GM18861 (cell line): ENCODE data around the gene PEPD.
"Not testable (repeated sequence)": the region's sequence is repeated elsewhere in the genome, so short reads cannot be mapped to it uniquely, and the experiment has no call there.

ENCODE experiments used
- ATAC-seq: cut with Tn5 transposase; IDR thresholded peaks from one replicate; pipeline ENCODE4 v1.9.1; 2021; ENCODE audit not compliant: unreplicated experiment

The PEPD gene

GRCh38 chr19:33499248-33499647, 22.3 kb downstream of the PEPD start:
- ATAC-seq, result no peak

- no peak for ATAC-seq
These were observed 23.1 kb downstream of the PEPD start for GRCh38 chr19:33498391-33499000.

- ATAC-seq, result no peak
These were observed 23.8 kb downstream of the PEPD start for GRCh38 chr19:33497778-33498175.

- ATAC-seq, result no peak
These were observed 24.3 kb downstream of the PEPD start for GRCh38 chr19:33497131-33497777.

- no peak for ATAC-seq
These were observed 25.3 kb downstream of the PEPD start for GRCh38 chr19:33496038-33496895.

- no peak for ATAC-seq
These were observed 28.0 kb downstream of the PEPD start for GRCh38 chr19:33493401-33494275.

- no peak for ATAC-seq
These were observed 28.6 kb downstream of the PEPD start for GRCh38 chr19:33492951-33493350.

GRCh38 chr19:33492090-33492489, 29.5 kb downstream of the PEPD start:
- no peak for ATAC-seq

- ATAC-seq, result not testable (repeated sequence)
These were observed 31.0 kb downstream of the PEPD start for GRCh38 chr19:33490596-33490995.

- no peak for ATAC-seq
These were observed 31.5 kb downstream of the PEPD start for GRCh38 chr19:33490041-33490451.

- no peak for ATAC-seq
These were observed 32.8 kb downstream of the PEPD start for GRCh38 chr19:33488826-33489225.

- no peak for ATAC-seq
These were observed 33.4 kb downstream of the PEPD start for GRCh38 chr19:33487901-33488800.

- no peak for ATAC-seq
These were observed 34.4 kb downstream of the PEPD start for GRCh38 chr19:33486936-33487811.

GRCh38 chr19:33486407-33486806, 35.2 kb downstream of the PEPD start:
- no peak for ATAC-seq

- no peak for ATAC-seq
These were observed 37.3 kb downstream of the PEPD start for GRCh38 chr19:33484226-33484774.

GRCh38 chr19:33482476-33482875, 39.1 kb downstream of the PEPD start:
- ATAC-seq, result no peak

GRCh38 chr19:33481863-33482262, 39.7 kb downstream of the PEPD start:
- ATAC-seq, result no peak

- ATAC-seq, result not testable (repeated sequence)
These were observed 42.0 kb downstream of the PEPD start for GRCh38 chr19:33479570-33479969.

GRCh38 chr19:33477781-33478180, 43.8 kb downstream of the PEPD start:
- no peak for ATAC-seq
